ENCODE results near the gene NFIC. TPM values are rescaled to one million over a fixed set of nuclear protein-coding genes. Genes with fewer than 3 reads are reported as not detected.

NFIC gene
- total RNA-seq, 2 experiments from 2014 or later: 1.5 to 1.7 TPM

GRCh38 chr19:3365093-3365835, 1.1 kb upstream of the NFIC start:
- CTCF ChIA-PET (ENCODE audit: unreplicated experiment): no interaction called here

GRCh38 chr19:3366753-3367627, 607 bp downstream of the NFIC start:
- POLR2A ChIA-PET: no interaction called here
- H2AFZ ChIP-seq (ENCODE audit: low read length): no peak overlapping the region

More at GRCh38 chr19:3365093-3365835, 1.1 kb upstream of the NFIC start:
- POLR2A ChIA-PET: no interaction called here
- H3K4me3 ChIP-seq (ENCODE audit: low read depth, low read length, poor library complexity, severe bottlenecking): no peak overlapping the region
- intact Hi-C loops (cut with micrococcal nuclease; ENCODE audit: unreplicated experiment): no loop called here
- BruUV-seq (replicated peaks): no TSS peak
- H3K4me1 ChIP-seq (ENCODE audit: insufficient read depth, low read length, poor library complexity, severe bottlenecking): peaks cover 9% of the 10 kb centered on the region
- H3K79me2 ChIP-seq (ENCODE audit: insufficient read depth, low read depth, low read length): no peaks in the 10 kb centered on the region
- DNase-seq (ENCODE audit: low spot score): no peak
- H3K9me3 ChIP-seq (ENCODE audit: low read length): no peaks in the 10 kb centered on the region
- no peak for TF ChIP-seq CTCF (conservative IDR thresholded peaks at IDR 0.05; ENCODE audit: low read length)
- TF ChIP-seq EZH2phosphoT487 (IDR thresholded peaks at IDR 0.05; ENCODE audit: borderline replicate concordance, low read depth, low read length): no peak
- no peak overlapping the region for H3K4me2 ChIP-seq (ENCODE audit: low read length)
- no peak overlapping the region for H3K27ac ChIP-seq (ENCODE audit: low read depth, low read length, poor library complexity, severe bottlenecking)
- H3K36me3 ChIP-seq (ENCODE audit: insufficient read depth, low read length): no peaks in the 10 kb centered on the region
- no peak overlapping the region for H2AFZ ChIP-seq (ENCODE audit: low read length)
- no peaks in the 10 kb centered on the region for H4K20me1 ChIP-seq (ENCODE audit: insufficient read depth, low read length)
- H3K9me2 ChIP-seq (ENCODE audit: insufficient read depth, low read length): no peaks in the 10 kb centered on the region

More at GRCh38 chr19:3366753-3367627, 607 bp downstream of the NFIC start:
- TF ChIP-seq CTCF (conservative IDR thresholded peaks at IDR 0.05; ENCODE audit: low read length): no peak
- no peak for TF ChIP-seq EZH2phosphoT487 (IDR thresholded peaks at IDR 0.05; ENCODE audit: borderline replicate concordance, low read depth, low read length)
- H3K9me3 ChIP-seq (ENCODE audit: low read length): no peaks in the 10 kb centered on the region
- no peak overlapping the region for H3K27ac ChIP-seq (ENCODE audit: low read depth, low read length, poor library complexity, severe bottlenecking)
- no TSS peak for BruUV-seq (replicated peaks)
- H3K4me2 ChIP-seq (ENCODE audit: low read length): no peak overlapping the region
- DNase-seq (ENCODE audit: low spot score): no peak
- H4K20me1 ChIP-seq (ENCODE audit: insufficient read depth, low read length): no peaks in the 10 kb centered on the region
- intact Hi-C loops (cut with micrococcal nuclease; ENCODE audit: unreplicated experiment): no loop called here
- CTCF ChIA-PET (ENCODE audit: unreplicated experiment): no interaction called here
- no peaks in the 10 kb centered on the region for H3K79me2 ChIP-seq (ENCODE audit: insufficient read depth, low read depth, low read length)
- no peaks in the 10 kb centered on the region for H3K36me3 ChIP-seq (ENCODE audit: insufficient read depth, low read length)
- no peak overlapping the region for H3K4me3 ChIP-seq (ENCODE audit: low read depth, low read length, poor library complexity, severe bottlenecking)
- H3K9me2 ChIP-seq (ENCODE audit: insufficient read depth, low read length): no peaks in the 10 kb centered on the region
- H3K4me1 ChIP-seq (ENCODE audit: insufficient read depth, low read length, poor library complexity, severe bottlenecking): no peaks in the 10 kb centered on the region
